ENCODE measurements around the gene ZNF275.
"Not testable (repeated sequence)": the region's sequence is repeated elsewhere in the genome, so short reads cannot be mapped to it uniquely, and the experiment has no call there.

ZNF275 gene

DNA sequence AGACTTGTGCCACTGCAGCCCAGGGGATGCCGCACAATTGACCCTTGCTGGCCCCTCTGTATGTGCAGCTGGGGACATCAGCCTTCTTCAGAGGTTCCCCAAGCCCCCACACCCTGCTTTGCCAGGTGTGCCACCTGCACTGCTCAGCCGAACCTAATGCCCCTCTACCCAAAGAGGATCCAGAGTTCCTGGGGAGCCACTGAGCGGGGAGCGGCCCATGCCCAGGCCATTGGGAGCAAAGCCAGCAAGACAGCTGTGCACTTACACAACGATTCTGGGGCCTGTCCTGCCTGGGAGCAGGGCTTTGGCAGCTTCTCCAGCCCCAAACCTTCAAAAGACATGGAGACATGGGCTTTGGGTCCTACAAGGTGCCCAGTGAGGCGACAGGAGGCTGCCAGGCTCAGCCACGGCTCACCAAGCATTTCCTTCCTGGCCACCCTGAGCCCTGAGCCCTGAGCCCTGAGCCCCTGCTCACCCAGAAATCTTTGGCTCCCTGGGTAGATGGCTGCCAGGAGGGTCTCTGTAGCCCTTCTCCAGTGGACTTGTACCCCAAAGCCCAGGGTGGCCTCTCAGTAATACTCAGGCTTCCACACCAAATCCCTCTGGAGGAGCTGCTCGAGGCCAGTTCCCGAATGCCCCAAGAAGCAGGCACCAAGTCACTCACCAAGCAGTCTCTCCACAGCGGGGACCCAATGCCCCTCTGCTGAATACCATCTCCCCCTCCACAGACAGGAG is 54.2 kb downstream of the ZNF275 start:
- DNase-seq (ENCODE audit: low read depth in 2 of 2), result no peak

- DNase-seq (ENCODE audit: low read depth in 2 of 2), result no peak
These were observed 54.9 kb downstream of the ZNF275 start for GRCh38 chrX:153388722-153389459.

DNA sequence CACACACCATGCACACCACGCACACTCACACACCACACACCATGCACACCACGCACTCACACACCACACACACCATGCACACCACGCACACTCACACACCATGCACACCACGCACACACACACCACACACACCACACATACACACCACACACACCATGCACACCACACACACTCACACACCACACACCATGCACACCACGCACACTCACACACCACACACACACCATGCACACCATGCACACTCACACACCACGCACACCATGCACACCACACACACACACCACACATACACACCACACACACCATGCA is 55.5 kb downstream of the ZNF275 start:
- DNase-seq (ENCODE audit: low read depth in 2 of 2), result not testable (repeated sequence)

DNA sequence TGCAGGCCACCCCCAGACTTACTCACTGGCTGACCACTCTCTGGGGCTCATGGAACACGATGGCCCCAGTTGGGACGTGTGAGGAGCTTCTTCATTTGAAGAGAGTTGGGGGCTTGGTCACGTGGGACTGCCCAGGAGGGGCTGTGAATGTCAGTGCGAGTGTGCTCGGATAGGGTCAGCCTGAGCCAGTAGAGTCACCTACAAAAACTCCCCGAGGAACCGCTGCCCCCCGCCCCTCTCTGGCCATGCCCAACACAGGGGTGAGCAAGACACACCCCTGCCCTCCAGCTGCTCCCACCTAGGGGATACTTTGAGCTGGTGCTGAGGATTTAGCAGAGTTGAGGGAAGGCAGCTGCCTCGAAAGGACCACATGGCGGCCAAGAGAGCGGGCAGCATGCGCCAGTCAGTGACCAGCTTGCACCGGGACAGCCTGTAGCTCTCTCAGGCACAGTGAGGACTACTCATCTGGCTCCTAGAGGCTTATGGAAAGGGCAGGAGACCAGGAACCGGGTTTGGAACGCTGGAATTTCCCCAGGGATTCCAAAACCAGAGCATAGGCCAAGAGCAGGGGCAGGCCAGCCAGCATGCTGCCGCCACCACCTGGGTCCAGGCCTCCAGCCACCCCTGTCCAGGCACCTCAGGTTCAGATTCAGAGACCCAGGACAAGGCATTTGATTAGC is 58.8 kb downstream of the ZNF275 start:
- DNase-seq (ENCODE audit: low read depth in 2 of 2), result no peak

DNA sequence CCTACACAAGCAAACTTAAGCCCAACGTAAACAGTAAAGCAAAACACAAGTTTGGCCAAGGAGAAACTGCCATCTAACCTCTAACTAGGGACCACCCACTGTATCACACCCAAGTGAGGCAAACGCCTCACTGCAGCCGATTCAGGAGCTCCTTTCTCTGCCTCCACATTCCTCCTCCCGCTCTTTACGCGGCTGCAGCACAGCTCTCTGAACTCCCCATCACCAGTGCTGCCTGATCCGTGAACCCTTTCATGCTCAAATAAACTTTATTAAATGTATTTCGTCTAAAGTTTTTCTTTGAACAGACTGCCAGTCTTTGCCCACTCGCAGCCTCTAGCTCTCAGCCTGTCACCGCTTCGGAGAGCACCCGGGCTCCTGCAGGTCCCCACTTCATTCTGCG is 60.7 kb downstream of the ZNF275 start:
- DNase-seq (ENCODE audit: low read depth in 2 of 2), result no peak

GRCh38 chrX:153395613-153396319 is 61.8 kb downstream of the ZNF275 start:
- no peak for DNase-seq (ENCODE audit: low read depth in 2 of 2)

DNA sequence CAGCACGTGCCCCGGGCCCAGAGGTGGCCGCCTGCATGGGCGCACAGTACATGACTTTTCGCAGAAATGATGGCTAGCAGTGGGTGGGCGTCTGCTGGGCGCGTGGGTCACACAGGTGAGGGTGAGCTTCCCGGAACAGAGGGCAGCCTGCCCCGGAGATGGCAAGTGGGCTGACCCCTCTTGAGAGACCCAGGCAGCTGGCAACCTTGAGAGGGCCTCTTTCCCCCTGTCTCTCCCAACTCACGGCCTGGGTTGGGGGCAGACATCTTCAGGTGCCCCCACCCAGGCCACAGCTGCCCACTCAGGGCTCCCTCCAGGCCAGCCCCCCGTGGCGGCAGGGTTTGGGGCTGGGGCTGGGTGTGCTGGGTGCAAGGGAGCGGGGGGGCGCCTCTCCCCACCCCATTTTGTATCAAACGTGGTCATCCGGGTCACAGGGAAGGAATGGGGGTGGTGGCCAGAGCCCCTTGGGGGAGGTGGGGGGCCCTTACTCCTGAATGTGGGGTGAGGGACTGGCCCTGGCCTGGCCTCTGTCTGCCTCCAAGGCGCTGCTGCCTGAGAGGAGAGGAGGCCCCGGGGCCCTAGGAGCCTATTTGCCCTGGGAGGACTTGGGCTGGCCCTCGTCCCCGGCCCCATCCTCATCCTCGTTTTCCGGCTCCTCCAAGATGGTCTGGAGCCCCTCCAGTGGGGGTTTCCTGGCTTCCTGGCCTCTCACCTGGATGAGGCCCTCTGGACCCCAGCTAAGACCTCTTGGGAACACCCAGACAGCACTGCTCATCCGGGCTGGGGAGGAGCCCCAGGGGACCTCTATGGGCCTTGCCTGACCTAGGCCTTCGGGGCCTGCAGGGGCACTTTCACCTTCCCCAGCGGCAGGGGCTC is 62.6 kb downstream of the ZNF275 start:
- DNase-seq (ENCODE audit: low read depth in 2 of 2), result no peak

- no peak for DNase-seq (ENCODE audit: low read depth in 2 of 2)
These were observed 63.5 kb downstream of the ZNF275 start for GRCh38 chrX:153397256-153397960.

GRCh38 chrX:153398275-153398960 is 64.5 kb downstream of the ZNF275 start:
- no peak for DNase-seq (ENCODE audit: low read depth in 2 of 2)

- no peak for DNase-seq (ENCODE audit: low read depth in 2 of 2)
These were observed 66.5 kb downstream of the ZNF275 start for GRCh38 chrX:153400146-153401132.

DNA sequence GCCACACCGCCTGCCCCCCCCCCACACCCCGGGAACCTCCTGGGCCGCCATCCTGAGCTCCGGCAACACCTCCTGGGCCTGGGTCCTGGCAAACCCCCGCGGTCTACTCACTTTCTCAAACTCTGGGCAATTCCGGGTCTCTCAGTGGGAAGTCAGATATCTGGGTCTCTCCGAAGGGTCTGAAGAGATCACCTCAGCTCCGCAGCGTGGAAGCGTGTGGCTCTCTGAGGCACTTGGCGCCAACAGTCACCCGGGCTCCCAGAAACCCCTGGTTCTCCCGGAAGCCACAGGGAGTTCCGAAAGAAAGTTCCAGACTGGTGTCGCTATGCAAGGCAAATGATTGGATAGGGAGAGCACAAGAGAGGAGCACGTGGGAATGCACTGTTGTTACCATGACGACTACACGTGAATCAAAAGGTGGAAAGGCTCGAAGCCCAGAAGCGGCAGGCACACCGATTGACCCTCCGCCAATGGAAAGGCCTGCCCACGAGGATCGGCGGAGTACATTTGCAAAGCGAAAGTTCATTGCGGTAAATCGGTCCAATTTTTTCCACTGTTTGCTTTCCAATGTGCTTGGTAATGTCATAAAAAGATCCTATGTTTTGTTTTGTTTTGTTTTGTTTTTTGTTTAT is 67.3 kb downstream of the ZNF275 start, which contains the start of gene PNMA6E:
PNMA6E (minus strand) TSS at position 218 of the 632 bp plus-strand sequence. CDS start 2,501 bp downstream, outside the sequence.
- no peak for DNase-seq (ENCODE audit: low read depth in 2 of 2)
